AG04450 (cell line): ENCODE measurements around the gene CASP8. TPM values are rescaled to one million over a fixed set of nuclear protein-coding genes. Genes with fewer than 3 reads are reported as not detected.

Source experiments
- CTCF ChIA-PET: fragments of 300-600, 350-600 bp; formaldehyde crosslinking; extraction: SDS; loops from one replicate; lab custom pipeline; 2022; ENCODE audit warnings: antibody characterized with exemption, inconsistent platforms; lab: Charles Lee
- POLR2A ChIA-PET: fragments of 350-600 bp; formaldehyde crosslinking; extraction: SDS; loops from one replicate; lab custom pipeline; 2021; ENCODE audit warnings: antibody characterized with exemption, inconsistent platforms; lab: Yijun Ruan, JAX
- DNase-seq: peaks from one replicate; pipeline ENCODE4 v3.0.0-alpha.2; 2011; ENCODE audit warnings: low read depth, low spot score
- H3K27ac ChIP-seq: one replicate; pipeline ENCODE4 v1.5.1; 2012; ENCODE audit warnings: low read depth, low read length, control low read depth
- H3K27me3 ChIP-seq: one replicate; pipeline ENCODE4 v1.6.0; 2012; ENCODE audit warnings: low read length; ENCODE audit not compliant: control insufficient read depth, insufficient read depth
- H3K4me3 ChIP-seq: 2 replicates; pipeline ENCODE4 v1.5.1; 2011; ENCODE audit warnings: mild to moderate bottlenecking, low read depth, low read length, control low read depth
- H3K9me3 ChIP-seq: 2 replicates; pipeline ENCODE4 v1.5.1; 2012; ENCODE audit warnings: low read length; ENCODE audit not compliant: control insufficient read depth, insufficient read depth
- polyA plus RNA-seq: library from polyadenylated mRNA; depleted of rRNA; stranded (reverse); fragments of >200 nt; gene quantifications from 2 replicates; pipeline ENCODE4 v1.2.3, GENCODE V29; 2011
- TF ChIP-seq, protein P1 (sequence below): IDR thresholded peaks from 2 replicates; pipeline ENCODE4 v1.5.1; 2011; ENCODE audit warnings: low read depth, low read length, control low read depth, inconsistent platforms

CASP8 gene
- polyA plus RNA-seq, 1 experiment: 20.8 TPM

- ChIA-PET POLR2A (no interaction called here), CTCF (interaction anchor here (1.2 kb wide), 1 partner anchor 30 kb away, joined by 3 read pairs; no protein-coding TSS in a partner anchor)
- 0 out of 2 replicates have a peak, but pooled peaks cover 2% of the 10 kb centered on the region for H3K9me3 ChIP-seq
- H3K4me3 ChIP-seq: no peak overlapping the region
- no peaks in the 10 kb centered on the region for H3K27me3 ChIP-seq
- DNase-seq: no peak
- H3K27ac ChIP-seq: no peak overlapping the region
- TF ChIP-seq, protein P1, sequence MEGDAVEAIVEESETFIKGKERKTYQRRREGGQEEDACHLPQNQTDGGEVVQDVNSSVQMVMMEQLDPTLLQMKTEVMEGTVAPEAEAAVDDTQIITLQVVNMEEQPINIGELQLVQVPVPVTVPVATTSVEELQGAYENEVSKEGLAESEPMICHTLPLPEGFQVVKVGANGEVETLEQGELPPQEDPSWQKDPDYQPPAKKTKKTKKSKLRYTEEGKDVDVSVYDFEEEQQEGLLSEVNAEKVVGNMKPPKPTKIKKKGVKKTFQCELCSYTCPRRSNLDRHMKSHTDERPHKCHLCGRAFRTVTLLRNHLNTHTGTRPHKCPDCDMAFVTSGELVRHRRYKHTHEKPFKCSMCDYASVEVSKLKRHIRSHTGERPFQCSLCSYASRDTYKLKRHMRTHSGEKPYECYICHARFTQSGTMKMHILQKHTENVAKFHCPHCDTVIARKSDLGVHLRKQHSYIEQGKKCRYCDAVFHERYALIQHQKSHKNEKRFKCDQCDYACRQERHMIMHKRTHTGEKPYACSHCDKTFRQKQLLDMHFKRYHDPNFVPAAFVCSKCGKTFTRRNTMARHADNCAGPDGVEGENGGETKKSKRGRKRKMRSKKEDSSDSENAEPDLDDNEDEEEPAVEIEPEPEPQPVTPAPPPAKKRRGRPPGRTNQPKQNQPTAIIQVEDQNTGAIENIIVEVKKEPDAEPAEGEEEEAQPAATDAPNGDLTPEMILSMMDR: no peak
Measured at GRCh38 chr2:201261906-201262305, 1.6 kb downstream of the CASP8 start.

GRCh38 chr2:201262718-201263117, 2.4 kb downstream of the CASP8 start:
- no peak overlapping the region for H3K4me3 ChIP-seq
- H3K9me3 ChIP-seq: 0 out of 2 replicates have a peak, but pooled peaks cover 2% of the 10 kb centered on the region
- no peak overlapping the region for H3K27ac ChIP-seq
- H3K27me3 ChIP-seq: no peaks in the 10 kb centered on the region
- ChIA-PET POLR2A (no interaction called here), CTCF (interaction anchor here (1.2 kb wide), 1 partner anchor 30 kb away, joined by 3 read pairs; no protein-coding TSS in a partner anchor)
- no peak for DNase-seq
- TF ChIP-seq, protein P1: no peak

GRCh38 chr2:201263779-201264178, 3.4 kb downstream of the CASP8 start:
- 0 out of 2 replicates have a peak, but pooled peaks cover 2% of the 10 kb centered on the region for H3K9me3 ChIP-seq
- CTCF ChIA-PET: interaction anchor here (2.1 kb wide), 1 partner anchor 31 kb away, joined by 8 read pairs; no protein-coding TSS in a partner anchor
- POLR2A ChIA-PET: no interaction called here

DNA sequence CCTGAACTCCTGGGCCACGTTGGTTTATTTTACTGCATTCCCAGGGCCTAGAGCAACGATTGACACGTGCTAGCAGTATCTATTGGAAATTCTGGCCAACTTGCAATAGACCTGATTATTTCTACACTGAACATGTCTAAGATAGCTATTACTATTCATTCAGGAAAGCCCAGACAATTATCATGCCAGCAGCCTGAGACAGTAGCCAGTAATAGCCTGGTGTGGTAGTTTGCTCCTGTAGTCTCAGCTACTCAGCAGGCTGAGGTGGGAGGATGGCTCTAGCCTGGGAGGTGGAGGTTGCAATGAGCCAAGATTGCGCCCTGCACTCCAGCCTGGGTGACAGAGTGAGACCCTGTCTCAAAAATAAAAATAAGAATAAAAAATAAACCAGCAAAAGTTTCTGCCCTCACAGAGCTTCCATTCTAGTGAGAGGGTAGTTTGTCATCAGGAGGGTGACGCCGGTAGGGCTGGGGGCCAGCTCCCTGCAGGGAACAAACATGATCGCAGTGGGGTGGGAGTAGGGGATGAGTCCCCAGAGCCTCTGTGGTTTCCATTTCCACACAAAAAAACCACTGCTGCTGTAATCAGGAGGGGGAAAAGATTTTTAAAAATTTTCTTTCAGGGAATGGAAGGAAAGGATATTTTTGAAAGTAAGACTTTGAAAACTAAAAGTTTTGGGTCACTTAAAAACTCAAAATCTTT, 4.3 kb downstream of the CASP8 start:
- Histone ChIP-seq H3K4me3 (no peak overlapping the region), H3K9me3 (0 out of 2 replicates have a peak, but pooled peaks cover 2% of the 10 kb centered on the region), H3K27ac (no peak overlapping the region), H3K27me3 (no peaks in the 10 kb centered on the region)
- POLR2A ChIA-PET: interaction anchor here (0.6 kb wide), 1 partner anchor 455 kb away, joined by 3 read pairs; no protein-coding TSS in a partner anchor
- TF ChIP-seq, protein P1: no peak
- DNase-seq: no peak
- CTCF ChIA-PET: interaction anchor here (2.1 kb wide), 1 partner anchor 32 kb away, joined by 8 read pairs; no protein-coding TSS in a partner anchor

More at GRCh38 chr2:201263779-201264178, 3.4 kb downstream of the CASP8 start:
- Histone ChIP-seq H3K27me3 (no peaks in the 10 kb centered on the region), H3K27ac (no peak overlapping the region), H3K4me3 (no peak overlapping the region)
- TF ChIP-seq, protein P1: no peak
- DNase-seq: no peak

DNA sequence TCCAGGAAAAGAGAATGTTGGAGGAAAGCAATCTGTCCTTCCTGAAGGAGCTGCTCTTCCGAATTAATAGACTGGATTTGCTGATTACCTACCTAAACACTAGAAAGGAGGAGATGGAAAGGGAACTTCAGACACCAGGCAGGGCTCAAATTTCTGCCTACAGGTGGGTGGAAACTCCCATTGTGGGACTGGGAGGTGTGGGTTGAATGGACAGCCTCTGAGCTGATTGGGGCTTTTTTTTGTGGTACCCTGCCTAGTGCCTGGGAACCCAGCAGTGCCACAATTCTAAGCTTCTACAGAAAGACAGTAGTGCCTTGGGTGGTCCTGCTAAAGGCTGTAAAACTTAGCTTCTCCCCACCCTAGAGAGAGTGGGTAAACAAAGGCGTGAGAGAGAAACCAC, 6.3 kb downstream of the CASP8 start:
- TF ChIP-seq, protein P1: no peak
- ChIA-PET POLR2A (no interaction called here), CTCF (no interaction called here)
- Histone ChIP-seq H3K27ac (no peak overlapping the region), H3K4me3 (no peak overlapping the region), H3K27me3 (no peaks in the 10 kb centered on the region), H3K9me3 (no peaks in the 10 kb centered on the region)
- DNase-seq: no peak
